GM08714 (cell line): ENCODE data around the gene HIF3A.
"Not testable (repeated sequence)": the region's sequence is repeated elsewhere in the genome, so short reads cannot be mapped to it uniquely, and the experiment has no call there.

Source experiments
- H3K4me3 ChIP-seq: fragments of 200-500 bp; sonication (Bioruptor generic); 2 replicates; pipeline ENCODE4 v1.5.1; 2014; ENCODE audit warnings: mild to moderate bottlenecking, low read length, inconsistent platforms
- ZNF274 ChIP-seq: IDR thresholded peaks from 2 replicates; pipeline ENCODE4 v1.6.1; 2012; ENCODE audit warnings: mild to moderate bottlenecking, low read depth, low read length

The HIF3A gene

DNA sequence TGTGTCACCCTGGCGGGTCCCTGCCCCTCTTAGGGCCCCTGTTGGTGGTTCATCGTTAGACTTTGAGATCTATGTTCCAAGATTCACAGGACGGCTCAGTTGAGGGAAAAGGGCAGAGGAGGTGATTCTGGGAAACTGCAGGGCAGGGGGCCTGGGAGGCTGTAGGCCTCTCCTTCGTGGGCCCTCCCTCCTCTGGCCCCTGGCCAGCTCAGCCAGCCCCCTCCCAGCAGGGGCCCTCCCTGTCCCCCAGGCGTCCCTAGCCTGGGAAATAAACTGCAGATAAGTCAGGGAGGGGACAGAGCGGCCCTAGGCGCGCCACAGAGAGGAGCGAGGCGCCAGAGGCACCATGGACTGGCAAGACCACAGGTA, 6.5 kb downstream of the HIF3A start:
- H3K4me3 ChIP-seq, result no peak overlapping the region
- TF ChIP-seq ZNF274, result no peak

DNA sequence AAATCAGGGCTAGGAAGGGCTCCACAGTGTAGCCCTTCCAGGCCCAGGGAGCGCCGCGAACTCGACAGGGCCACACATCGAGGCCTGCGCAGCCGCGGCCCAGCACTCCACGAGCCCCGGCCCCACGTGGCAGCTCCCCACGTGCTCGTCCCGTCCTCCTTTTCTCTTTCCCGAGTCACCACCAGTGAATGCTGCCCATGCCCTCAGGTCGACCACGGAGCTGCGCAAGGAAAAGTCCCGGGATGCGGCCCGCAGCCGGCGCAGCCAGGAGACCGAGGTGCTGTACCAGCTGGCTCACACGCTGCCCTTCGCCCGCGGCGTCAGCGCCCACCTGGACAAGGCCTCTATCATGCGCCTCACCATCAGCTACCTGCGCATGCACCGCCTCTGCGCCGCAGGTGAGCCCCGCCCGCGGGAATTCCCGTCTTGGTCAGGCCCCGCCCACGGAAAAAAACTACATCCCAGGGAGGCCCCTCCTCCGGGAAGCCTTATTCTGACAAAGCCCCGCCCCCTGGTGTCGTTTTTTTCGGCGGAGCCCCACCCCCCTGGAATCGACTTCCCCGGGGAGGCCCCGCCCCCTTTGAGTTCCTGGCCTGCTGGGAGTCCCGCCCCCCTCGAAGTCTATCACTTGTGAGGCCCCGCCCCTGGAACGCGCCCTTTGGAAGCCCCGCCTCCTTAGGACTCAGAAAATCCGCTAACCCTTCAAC, 7.0 kb downstream of the HIF3A start:
- H3K4me3 ChIP-seq, result no peak overlapping the region
- TF ChIP-seq ZNF274, result no peak

GRCh38 chr19:46306501-46306900, 9.7 kb downstream of the HIF3A start:
- H3K4me3 ChIP-seq, result no peak overlapping the region
- no peak for TF ChIP-seq ZNF274

- no peak for TF ChIP-seq ZNF274
- no peak overlapping the region for H3K4me3 ChIP-seq
Measured at GRCh38 chr19:46308510-46308909, 11.7 kb downstream of the HIF3A start.

DNA sequence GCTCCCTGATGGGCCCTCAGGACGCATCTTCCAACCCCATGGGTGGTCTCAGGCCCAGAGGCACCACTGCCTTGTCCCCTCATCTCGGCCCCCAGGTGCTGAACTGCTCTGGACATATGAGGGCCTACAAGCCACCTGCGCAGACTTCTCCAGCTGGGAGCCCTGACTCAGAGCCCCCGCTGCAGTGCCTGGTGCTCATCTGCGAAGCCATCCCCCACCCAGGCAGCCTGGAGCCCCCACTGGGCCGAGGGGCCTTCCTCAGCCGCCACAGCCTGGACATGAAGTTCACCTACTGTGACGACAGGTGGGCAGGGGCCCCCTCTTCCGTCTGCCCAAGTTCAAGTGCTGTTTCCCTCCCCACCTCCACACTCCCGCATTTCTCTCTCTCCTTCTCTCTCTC, 12.2 kb downstream of the HIF3A start:
- TF ChIP-seq ZNF274, result no peak
- no peak overlapping the region for H3K4me3 ChIP-seq

DNA sequence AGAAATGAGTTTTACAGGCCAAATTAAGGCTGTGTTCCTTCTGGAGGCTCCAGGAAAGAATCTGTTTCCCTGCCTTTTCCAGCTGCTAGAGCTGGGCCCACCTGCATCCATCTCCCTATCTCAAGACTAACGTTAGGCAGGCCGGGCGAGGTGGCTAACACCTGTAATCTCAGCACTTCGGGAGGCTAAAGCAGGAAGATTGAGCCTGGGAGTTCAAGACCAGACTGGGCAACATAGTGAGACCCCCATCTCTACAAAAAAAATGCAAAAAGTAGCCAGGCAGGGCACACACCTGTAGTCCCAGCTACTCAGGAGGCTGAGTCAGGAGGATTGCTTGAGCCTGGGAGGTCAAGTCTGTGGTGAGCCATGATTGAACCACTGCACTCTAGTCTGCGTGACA, 14.6 kb downstream of the HIF3A start:
- no peak overlapping the region for H3K4me3 ChIP-seq
- no peak for TF ChIP-seq ZNF274

GRCh38 chr19:46313540-46314469, 17.0 kb downstream of the HIF3A start:
- H3K4me3 ChIP-seq, result not testable (repeated sequence)

DNA sequence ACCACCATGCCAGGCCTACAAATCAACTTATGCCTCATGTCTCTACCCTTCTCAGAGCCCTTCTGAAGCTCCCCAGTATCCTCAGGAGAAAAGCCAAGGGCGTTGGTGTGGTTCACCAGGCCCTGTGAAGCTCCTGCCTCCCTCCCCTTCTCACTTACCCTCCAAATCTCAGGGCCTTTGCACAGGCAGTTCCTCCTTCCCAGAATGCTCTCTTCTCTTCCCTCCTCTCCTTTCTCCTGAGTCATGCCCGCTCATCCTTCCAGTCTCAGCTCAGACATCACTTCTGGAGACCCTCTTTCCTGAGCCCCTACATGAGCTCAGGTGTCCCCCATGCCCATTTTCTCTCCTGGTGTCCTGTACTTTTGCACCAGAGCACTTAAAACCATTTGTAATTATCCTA, 20.5 kb downstream of the HIF3A start:
- no peak for TF ChIP-seq ZNF274
- H3K4me3 ChIP-seq, result no peak overlapping the region

DNA sequence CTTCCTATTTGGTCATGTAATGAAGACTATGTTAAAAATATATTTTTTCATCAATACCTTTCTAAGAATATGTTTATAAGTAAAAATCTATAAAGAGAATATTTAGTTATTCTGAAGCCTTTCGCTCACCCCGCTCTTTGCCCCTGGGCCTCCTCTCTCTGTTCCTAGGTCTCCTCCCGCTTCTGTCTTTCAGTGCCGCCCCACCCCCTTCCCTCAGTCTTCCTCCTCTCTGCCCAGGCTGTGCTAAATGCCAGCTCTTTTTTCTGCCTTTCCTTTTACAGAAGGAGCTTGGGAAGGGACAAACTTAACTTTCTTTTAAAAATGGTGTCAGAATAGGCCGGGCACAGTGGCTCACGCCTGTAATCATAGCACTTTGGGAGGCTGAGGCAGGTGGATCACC, 22.8 kb downstream of the HIF3A start:
- TF ChIP-seq ZNF274, result no peak
- no peak overlapping the region for H3K4me3 ChIP-seq

DNA sequence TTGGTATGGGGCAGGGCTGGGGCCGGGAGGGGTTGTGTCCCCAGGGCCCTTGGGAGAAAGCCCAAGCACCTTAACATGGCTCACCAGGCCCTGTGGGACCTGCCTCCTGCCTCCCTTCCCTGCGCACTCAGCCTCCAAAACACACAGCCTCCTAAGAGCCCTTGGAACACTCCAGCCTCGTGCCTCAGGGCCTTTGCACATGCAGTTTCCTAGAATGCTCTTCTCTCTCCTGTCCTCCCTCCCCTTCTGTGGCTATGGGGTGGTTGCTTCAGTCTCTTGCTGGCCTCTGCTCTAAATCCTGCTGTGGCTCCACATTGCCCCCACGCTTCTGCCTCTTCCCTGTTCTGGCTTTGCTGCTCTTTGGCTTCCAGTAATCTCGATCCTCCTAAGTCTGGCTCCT, 23.7 kb downstream of the HIF3A start:
- H3K4me3 ChIP-seq, result no peak overlapping the region
- TF ChIP-seq ZNF274, result no peak

- TF ChIP-seq ZNF274, result no peak
- H3K4me3 ChIP-seq, result no peak overlapping the region
Measured at GRCh38 chr19:46321653-46322052, 24.8 kb downstream of the HIF3A start.

- not testable (repeated sequence) for H3K4me3 ChIP-seq
Measured at GRCh38 chr19:46323227-46323626, 26.4 kb downstream of the HIF3A start.

GRCh38 chr19:46324277-46324676, 27.4 kb downstream of the HIF3A start:
- no peak overlapping the region for H3K4me3 ChIP-seq
- no peak for TF ChIP-seq ZNF274

- no peak overlapping the region for H3K4me3 ChIP-seq
- TF ChIP-seq ZNF274, result no peak
Measured at GRCh38 chr19:46326608-46327007, 29.8 kb downstream of the HIF3A start.

- H3K4me3 ChIP-seq, result no peak overlapping the region
- no peak for TF ChIP-seq ZNF274
Measured at GRCh38 chr19:46328079-46328478, 31.2 kb downstream of the HIF3A start.
